ENCODE results near the gene NINJ2.

The NINJ2 gene

GRCh38 chr12:534216-534615, 129.0 kb downstream of the NINJ2 start:
- H3K4me3 ChIP-seq (ENCODE audit: low read depth, low read length) = no peak overlapping the region
- ChIA-PET POLR2A (no interaction called here), CTCF (interaction anchor here (1.5 to 14.1 kb wide), 5 partner anchors 10 to 92 kb away, joined by 11 to 230 read pairs (median 127); no protein-coding TSS in a partner anchor)
- no peak for TF ChIP-seq CTCF (IDR thresholded peaks at IDR 0.05; ENCODE audit: insufficient read depth, low read length, missing control alignments)
- DNase-seq (ENCODE audit: low read depth, low spot score) = no peak

GRCh38 chr12:533718-534117, 129.5 kb downstream of the NINJ2 start:
- TF ChIP-seq CTCF (IDR thresholded peaks at IDR 0.05; ENCODE audit: insufficient read depth, low read length, missing control alignments) = no peak
- H3K4me3 ChIP-seq (ENCODE audit: low read depth, low read length) = no peak overlapping the region
- DNase-seq (ENCODE audit: low read depth, low spot score) = no peak
- ChIA-PET POLR2A (no interaction called here), CTCF (interaction anchor here (1.0 to 14.1 kb wide), 8 partner anchors 8 to 91 kb away, joined by 3 to 230 read pairs (median 10); no protein-coding TSS in a partner anchor)

GRCh38 chr12:532908-533565, 130.2 kb downstream of the NINJ2 start:
- no peak overlapping the region for H3K4me3 ChIP-seq (ENCODE audit: low read depth, low read length)
- ChIA-PET POLR2A (interaction anchor here (0.9 kb wide), 1 partner anchor 52 kb away, joined by 5 read pairs; no protein-coding TSS in a partner anchor), CTCF (interaction anchor here (0.6 to 14.1 kb wide), 9 partner anchors 9 to 218 kb away, joined by 3 to 230 read pairs (median 10); no protein-coding TSS in a partner anchor)
- TF ChIP-seq CTCF (IDR thresholded peaks at IDR 0.05; ENCODE audit: insufficient read depth, low read length, missing control alignments) = no peak
- peak; percentile 82 for DNase-seq (ENCODE audit: low read depth, low spot score)

- POLR2A ChIA-PET = interaction anchor here (0.9 kb wide), 1 partner anchor 51 kb away, joined by 5 read pairs; no protein-coding TSS in a partner anchor
- DNase-seq (ENCODE audit: low read depth, low spot score) = peak; percentile 31
Measured at GRCh38 chr12:531951-532585, 131.2 kb downstream of the NINJ2 start.

GRCh38 chr12:530821-531220, 132.4 kb downstream of the NINJ2 start:
- CTCF ChIA-PET = interaction anchor here (0.9 to 1.5 kb wide), 4 partner anchors 12 to 90 kb away, joined by 3 to 8 read pairs (median 4); no protein-coding TSS in a partner anchor
- H3K4me3 ChIP-seq (ENCODE audit: low read depth, low read length) = no peak overlapping the region
- POLR2A ChIA-PET = no interaction called here
- no peak for TF ChIP-seq CTCF (IDR thresholded peaks at IDR 0.05; ENCODE audit: insufficient read depth, low read length, missing control alignments)
- no peak for DNase-seq (ENCODE audit: low read depth, low spot score)

More at GRCh38 chr12:531951-532585, 131.2 kb downstream of the NINJ2 start:
- no peak overlapping the region for H3K4me3 ChIP-seq (ENCODE audit: low read depth, low read length)
- no peak for TF ChIP-seq CTCF (IDR thresholded peaks at IDR 0.05; ENCODE audit: insufficient read depth, low read length, missing control alignments)
- CTCF ChIA-PET = interaction anchor here (0.6 to 14.1 kb wide), 4 partner anchors 15 to 219 kb away, joined by 3 to 230 read pairs (median 79); no protein-coding TSS in a partner anchor

- no peak overlapping the region for H3K4me3 ChIP-seq (ENCODE audit: low read depth, low read length)
- TF ChIP-seq CTCF (IDR thresholded peaks at IDR 0.05; ENCODE audit: insufficient read depth, low read length, missing control alignments) = no peak
- POLR2A ChIA-PET = no interaction called here
- CTCF ChIA-PET = interaction anchor here (0.9 to 1.5 kb wide), 5 partner anchors 9 to 89 kb away, joined by 3 to 8 read pairs (median 3); no protein-coding TSS in a partner anchor
- peak; percentile 56 for DNase-seq (ENCODE audit: low read depth, low spot score)
Measured at GRCh38 chr12:530308-530707, 132.9 kb downstream of the NINJ2 start.

All from AG04449 (cell line).